Smooth muscle cell (in vitro differentiated cells): ENCODE measurements around the gene ZNF200. TPM values are rescaled to one million over a fixed set of nuclear protein-coding genes. Genes with fewer than 3 reads are reported as not detected.

Experiments used
- DNase-seq: peaks from one replicate; lab custom pipeline; 2025; ENCODE audit not compliant: unreplicated experiment; lab: John Stamatoyannopoulos, UW
- H2AFZ ChIP-seq: fragments of 200-600 bp; sonication (generic); 2 replicates; pipeline ENCODE4 v1.6.0; 2016; ENCODE audit warnings: antibody characterized with exemption, low read depth, mild to moderate bottlenecking
- H3F3A ChIP-seq: fragments of 200-600 bp; sonication (generic); 2 replicates; pipeline ENCODE4 v1.6.0; 2017; ENCODE audit warnings: antibody characterized with exemption, low read depth
- H3K27ac ChIP-seq: fragments of 200-600 bp; sonication (generic); 2 replicates; pipeline ENCODE4 v1.5.1; 2016; ENCODE audit warnings: low read depth, mild to moderate bottlenecking
- H3K27me3 ChIP-seq: fragments of 200-600 bp; sonication (generic); 2 replicates; pipeline ENCODE4 v1.6.1; 2016; ENCODE audit warnings: low read depth, mild to moderate bottlenecking
- H3K36me3 ChIP-seq: fragments of 200-600 bp; sonication (generic); 2 replicates; pipeline ENCODE4 v1.5.1; 2016; ENCODE audit warnings: low read depth
- H3K4me1 ChIP-seq: fragments of 200-600 bp; sonication (generic); 2 replicates; pipeline ENCODE4 v1.5.1; 2016; ENCODE audit warnings: low read depth
- H3K4me2 ChIP-seq: fragments of 200-600 bp; sonication (generic); 2 replicates; pipeline ENCODE4 v1.6.0; 2016; ENCODE audit warnings: mild to moderate bottlenecking
- H3K4me3 ChIP-seq: fragments of 200-600 bp; sonication (generic); 2 replicates; pipeline ENCODE4 v1.5.1; 2016; ENCODE audit warnings: mild to moderate bottlenecking
- H3K79me2 ChIP-seq: fragments of 200-600 bp; sonication (generic); 2 replicates; pipeline ENCODE4 v1.6.0; 2016; ENCODE audit warnings: low read depth, mild to moderate bottlenecking
- H3K9ac ChIP-seq: fragments of 200-600 bp; sonication (generic); 2 replicates; pipeline ENCODE4 v1.6.0; 2016; ENCODE audit warnings: low read depth
- H3K9me3 ChIP-seq: fragments of 200-600 bp; sonication (generic); replicated peaks from 2 replicates; pipeline ENCODE4 v1.5.1; 2016; ENCODE audit warnings: low read depth
- H4K20me1 ChIP-seq: fragments of 200-600 bp; sonication (generic); 2 replicates; pipeline ENCODE4 v1.6.0; 2016; ENCODE audit warnings: low read depth
- WGBS: methylation state at CpG from one replicate; pipeline ENCODE4 v1.1.7; 2016; ENCODE audit warnings: low lambda C conversion rate; 5-methylcytosine and 5-hydroxymethylcytosine counted together
- polyA plus RNA-seq: library from polyadenylated mRNA; unstranded; fragments of >200 nt; fragmentation: Nextera tagmentation; extraction: Ambion mirVana; gene quantifications from 2 replicates; pipeline ENCODE4 v1.2.1, GENCODE V29; 2016
- total RNA-seq: library from RNA; depleted of rRNA; stranded (reverse); fragments of >200 nt; gene quantifications from 2 replicates; pipeline ENCODE4 v1.2.3, GENCODE V29; 2014
- TF ChIP-seq, protein P1 (sequence below): fragments of 200-600 bp; sonication (generic); IDR thresholded peaks from 2 replicates; pipeline ENCODE4 v1.5.1; 2017; ENCODE audit warnings: borderline replicate concordance, mild to moderate bottlenecking, antibody characterized with exemption; ENCODE audit not compliant: insufficient read depth, poor library complexity, severe bottlenecking

ZNF200 gene
- total and polyA plus RNA-seq, 2 experiments from 2014 or later, result 7.0 to 8.7 TPM

DNA sequence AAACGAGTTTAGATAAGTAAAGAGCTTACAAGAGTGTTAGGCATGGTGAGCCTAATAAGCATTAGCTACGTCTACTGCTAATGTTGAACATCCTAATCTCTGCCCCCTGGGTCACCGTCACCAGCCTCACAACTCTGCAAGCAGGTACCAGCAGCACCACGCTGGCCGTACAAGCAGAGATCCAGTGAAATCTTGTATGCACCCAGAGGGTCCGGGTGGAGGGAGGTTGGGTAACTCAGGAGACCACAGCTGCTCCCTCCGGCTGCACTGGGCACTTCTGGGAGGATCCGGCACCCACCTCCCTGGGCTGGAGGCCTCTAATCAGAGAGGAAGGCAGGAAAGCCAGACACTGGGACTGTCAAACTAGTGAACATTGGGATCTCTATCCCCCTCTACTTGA is 55.3 kb downstream of the ZNF200 start:
- Histone ChIP-seq H3K9me3 (no peaks in the 10 kb centered on the region), H3K4me2 (no peak overlapping the region), H3K4me3 (no peak overlapping the region), H3K4me1 (peaks cover 7% of the 10 kb centered on the region), H2AFZ (no peak overlapping the region), H3K9ac (no peak overlapping the region), H3K79me2 (no peaks in the 10 kb centered on the region), H3K36me3 (no peaks in the 10 kb centered on the region), H4K20me1 (no peaks in the 10 kb centered on the region), H3F3A (no peaks in the 10 kb centered on the region), H3K27me3 (peaks cover 88% of the 10 kb centered on the region), H3K27ac (no peak overlapping the region)
- TF ChIP-seq, protein P1, sequence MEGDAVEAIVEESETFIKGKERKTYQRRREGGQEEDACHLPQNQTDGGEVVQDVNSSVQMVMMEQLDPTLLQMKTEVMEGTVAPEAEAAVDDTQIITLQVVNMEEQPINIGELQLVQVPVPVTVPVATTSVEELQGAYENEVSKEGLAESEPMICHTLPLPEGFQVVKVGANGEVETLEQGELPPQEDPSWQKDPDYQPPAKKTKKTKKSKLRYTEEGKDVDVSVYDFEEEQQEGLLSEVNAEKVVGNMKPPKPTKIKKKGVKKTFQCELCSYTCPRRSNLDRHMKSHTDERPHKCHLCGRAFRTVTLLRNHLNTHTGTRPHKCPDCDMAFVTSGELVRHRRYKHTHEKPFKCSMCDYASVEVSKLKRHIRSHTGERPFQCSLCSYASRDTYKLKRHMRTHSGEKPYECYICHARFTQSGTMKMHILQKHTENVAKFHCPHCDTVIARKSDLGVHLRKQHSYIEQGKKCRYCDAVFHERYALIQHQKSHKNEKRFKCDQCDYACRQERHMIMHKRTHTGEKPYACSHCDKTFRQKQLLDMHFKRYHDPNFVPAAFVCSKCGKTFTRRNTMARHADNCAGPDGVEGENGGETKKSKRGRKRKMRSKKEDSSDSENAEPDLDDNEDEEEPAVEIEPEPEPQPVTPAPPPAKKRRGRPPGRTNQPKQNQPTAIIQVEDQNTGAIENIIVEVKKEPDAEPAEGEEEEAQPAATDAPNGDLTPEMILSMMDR, result no peak
- DNase-seq, result no peak
- WGBS, result 88% methylated on average over 8 of the region's 8 CpGs

DNA sequence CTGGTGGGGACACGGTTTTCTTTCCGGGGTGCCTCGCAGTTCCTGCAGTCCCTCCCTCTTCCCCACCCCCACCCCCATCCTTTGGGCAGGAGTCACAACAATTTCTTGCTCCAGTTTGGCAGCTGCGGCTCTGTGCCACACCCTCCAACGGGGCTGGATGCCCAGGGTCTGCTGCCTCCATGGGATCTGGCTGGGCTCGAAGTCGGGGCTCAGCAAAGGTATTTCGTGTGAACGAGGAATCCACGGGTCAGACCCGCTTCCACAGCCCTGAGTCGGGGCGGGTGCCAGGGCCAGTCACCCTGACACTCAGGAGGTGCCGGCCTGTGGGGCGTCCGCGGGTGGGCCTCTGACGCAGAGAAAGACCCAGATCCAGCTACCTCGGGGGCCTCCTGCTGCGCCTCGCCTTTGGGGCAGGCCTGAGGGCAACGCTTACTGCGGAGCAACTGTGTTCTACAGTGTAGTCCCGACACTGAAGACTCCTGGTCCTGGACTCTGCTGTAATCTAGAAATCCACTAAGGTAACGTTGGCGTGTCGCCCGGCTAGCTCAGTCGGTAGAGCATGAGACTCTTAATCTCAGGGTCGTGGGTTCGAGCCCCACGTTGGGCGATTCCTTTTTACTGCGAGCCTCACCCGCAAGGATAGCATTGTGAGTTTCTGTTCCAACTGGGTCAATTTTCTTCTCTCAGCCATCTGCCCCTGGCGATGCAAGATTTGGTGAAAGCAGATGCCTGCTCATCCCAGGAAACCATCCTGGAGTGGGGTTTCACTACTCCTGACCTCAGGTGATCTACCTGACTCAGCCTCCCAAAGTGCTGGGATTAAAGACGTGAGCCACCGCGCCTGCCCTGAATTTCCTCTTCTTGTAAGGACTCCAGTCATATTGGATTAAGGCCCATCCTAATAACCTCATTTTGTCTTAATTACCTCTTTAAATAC is 59.5 kb downstream of the ZNF200 start:
- Histone ChIP-seq H3K36me3 (no peaks in the 10 kb centered on the region), H3K4me3 (no peak overlapping the region), H3F3A (no peaks in the 10 kb centered on the region), H3K9me3 (no peaks in the 10 kb centered on the region), H3K4me2 (peak overlapping the region; percentile 1), H3K4me1 (no peaks in the 10 kb centered on the region), H2AFZ (no peak overlapping the region), H3K27me3 (peaks cover 95% of the 10 kb centered on the region), H3K79me2 (no peaks in the 10 kb centered on the region), H3K9ac (no peak overlapping the region), H4K20me1 (no peaks in the 10 kb centered on the region), H3K27ac (no peak overlapping the region)
- TF ChIP-seq, protein P1, result no peak
- no peak for DNase-seq
- WGBS, result 8% methylated on average over 37 of the region's 39 CpGs

DNA sequence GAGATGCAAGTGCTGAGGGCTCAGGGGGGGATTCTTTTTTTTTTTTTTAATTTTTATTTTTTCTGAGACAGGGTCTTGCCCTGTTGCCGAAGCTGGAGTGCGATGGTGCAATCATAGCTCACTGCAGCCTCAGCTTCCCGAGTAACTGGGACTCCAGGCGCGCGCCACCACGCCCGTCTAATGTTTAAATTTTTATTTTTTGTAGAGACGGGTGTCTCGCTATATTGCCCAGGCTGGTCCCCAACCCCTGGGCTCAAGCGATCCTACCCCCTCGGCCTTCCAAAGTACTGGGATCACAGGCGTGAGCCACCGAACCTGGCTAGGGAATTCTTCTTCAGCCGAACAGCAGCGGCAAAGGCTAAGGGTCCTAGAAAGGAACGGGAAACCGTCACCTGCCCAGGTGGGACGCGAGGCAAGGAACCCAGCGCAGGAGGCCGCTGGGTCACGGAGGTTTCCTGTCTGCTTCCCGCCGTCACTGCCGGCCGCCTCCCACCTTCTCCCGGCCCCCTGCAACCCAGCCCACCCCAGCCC is 60.3 kb downstream of the ZNF200 start:
- Histone ChIP-seq H3K4me1 (no peaks in the 10 kb centered on the region), H3K27me3 (peaks cover 95% of the 10 kb centered on the region), H3K27ac (no peak overlapping the region), H2AFZ (no peak overlapping the region), H3K9ac (no peak overlapping the region), H4K20me1 (no peaks in the 10 kb centered on the region), H3F3A (no peaks in the 10 kb centered on the region), H3K4me2 (peak overlapping the region; percentile 1), H3K9me3 (no peaks in the 10 kb centered on the region), H3K36me3 (no peaks in the 10 kb centered on the region), H3K4me3 (no peak overlapping the region), H3K79me2 (no peaks in the 10 kb centered on the region)
- DNase-seq, result no peak
- WGBS, result 26% methylated on average over 21 of the region's 28 CpGs
- TF ChIP-seq, protein P1, result no peak
